Measurements from ENCODE around the gene P2RX2. TPM values are rescaled to one million over a fixed set of nuclear protein-coding genes. Genes with fewer than 3 reads are reported as not detected.

The P2RX2 gene
- total RNA-seq: not detected

GRCh38 chr12:132618683-132619043 lies at the start of gene P2RX2:
P2RX2 (plus strand) TSS chr12:132618776; CDS start chr12:132618817, 41 bp downstream.
- no peak for DNase-seq

DNA sequence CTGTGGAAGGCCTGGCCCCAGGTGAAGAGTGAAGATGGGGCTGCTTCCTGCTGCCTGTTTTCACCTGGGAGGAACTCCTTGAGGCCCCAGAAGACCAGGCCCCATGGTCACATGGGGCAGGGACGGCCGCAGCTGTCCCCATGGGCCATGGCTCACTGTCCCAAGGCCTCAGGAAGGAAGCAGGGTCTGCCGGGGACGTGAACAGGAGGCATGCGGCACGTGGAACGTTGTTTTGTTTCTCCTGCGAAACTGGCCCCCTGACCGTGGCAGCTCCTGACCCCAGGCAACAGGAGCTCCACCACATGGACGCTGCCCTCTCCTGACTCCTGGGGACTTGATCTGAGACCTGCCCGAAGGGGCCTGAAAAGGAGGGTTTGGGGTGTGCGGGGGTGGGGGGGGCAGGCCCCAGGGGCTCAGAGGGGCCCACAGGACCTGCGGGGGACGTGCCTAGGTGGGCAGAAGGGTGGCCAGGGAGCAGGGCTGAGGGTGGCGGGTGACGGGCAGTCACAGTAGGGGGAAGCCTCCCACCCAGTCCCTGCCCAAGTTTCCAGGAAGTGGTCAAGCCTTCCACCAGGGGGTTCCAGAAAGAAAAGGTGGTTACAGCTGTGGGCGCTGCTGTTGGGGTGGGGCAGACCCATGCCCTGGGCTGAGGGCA lies 49.6 kb upstream of the P2RX2 start:
- no peak for DNase-seq

- no peak for DNase-seq
Observed at GRCh38 chr12:132569856-132570480, 48.6 kb upstream of the P2RX2 start.

GRCh38 chr12:132570635-132571034 lies 47.9 kb upstream of the P2RX2 start:
- DNase-seq: no peak

- no peak for DNase-seq
Observed at GRCh38 chr12:132571051-132571450, 47.5 kb upstream of the P2RX2 start.

GRCh38 chr12:132571598-132571997 lies 47.0 kb upstream of the P2RX2 start:
- no peak for DNase-seq

GRCh38 chr12:132572106-132572505 lies 46.5 kb upstream of the P2RX2 start:
- no peak for DNase-seq

- DNase-seq: no peak
Observed at GRCh38 chr12:132572801-132573760, 45.5 kb upstream of the P2RX2 start.

- DNase-seq: no peak
Observed at GRCh38 chr12:132574271-132574996, 44.1 kb upstream of the P2RX2 start.

DNA sequence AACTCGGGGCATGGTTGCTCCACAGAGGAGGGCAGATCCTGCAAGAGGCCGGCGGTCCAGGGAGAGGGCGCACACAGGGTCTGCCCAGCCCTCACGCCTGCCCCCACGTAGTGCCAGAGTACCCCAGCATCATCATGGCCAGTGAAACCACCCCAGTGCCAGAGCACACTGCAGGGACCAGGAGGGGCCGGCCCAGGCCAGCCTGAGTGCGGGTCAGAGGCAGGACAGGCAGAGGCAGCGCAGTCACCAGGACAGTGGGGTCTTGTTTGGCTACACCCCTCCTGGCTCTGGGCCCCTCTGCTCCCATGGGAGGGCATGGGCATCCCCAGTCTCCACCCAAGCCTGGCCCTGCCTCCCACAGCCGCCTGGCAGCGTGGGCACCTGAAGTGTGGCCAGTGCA lies 42.9 kb upstream of the P2RX2 start:
- no peak for DNase-seq

- no peak for DNase-seq
Observed at GRCh38 chr12:132576701-132577100, 41.9 kb upstream of the P2RX2 start.

GRCh38 chr12:132577191-132577920 lies 41.2 kb upstream of the P2RX2 start:
- DNase-seq: no peak

DNA sequence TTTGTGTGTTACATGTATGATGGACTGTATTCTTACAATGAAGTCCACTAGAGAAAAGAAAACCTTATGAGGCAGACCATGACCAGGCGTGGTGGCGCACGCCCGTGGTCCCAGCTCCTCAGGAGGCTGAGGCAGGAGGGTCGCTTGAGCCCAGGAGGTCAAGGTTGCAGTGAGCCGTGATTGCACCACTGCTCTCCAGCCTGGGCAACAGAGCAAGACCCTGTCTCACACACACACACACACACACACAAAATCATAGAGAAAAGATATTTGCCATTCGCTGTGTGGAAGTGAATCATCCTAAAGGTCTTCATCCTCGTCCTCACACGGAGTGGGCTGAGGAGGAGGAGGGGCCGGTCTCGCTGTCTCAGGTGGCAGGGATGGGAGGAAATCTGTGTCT lies 40.5 kb upstream of the P2RX2 start:
- DNase-seq: no peak

GRCh38 chr12:132578826-132579225 lies 39.8 kb upstream of the P2RX2 start:
- DNase-seq: no peak

DNA sequence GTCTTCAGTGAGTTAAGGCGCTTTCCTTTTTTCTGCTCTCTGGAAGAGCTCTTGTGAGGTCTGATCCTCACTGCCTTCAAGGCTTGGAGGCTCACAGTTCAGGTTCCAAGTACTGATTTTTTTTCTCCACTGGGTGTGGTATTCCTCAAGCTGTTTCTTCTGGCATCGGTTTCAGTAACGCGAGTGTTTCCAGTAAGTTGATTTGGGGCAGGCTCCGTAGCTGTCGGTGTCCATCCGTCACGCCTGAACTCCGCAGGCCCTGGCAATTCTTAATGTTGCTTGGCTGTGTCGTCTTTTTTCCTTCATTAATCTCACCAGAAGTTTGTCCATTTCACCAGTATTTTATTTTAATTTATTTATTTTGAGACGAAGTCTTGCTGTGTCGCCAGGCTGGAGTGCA lies 38.8 kb upstream of the P2RX2 start:
- DNase-seq: no peak

DNA sequence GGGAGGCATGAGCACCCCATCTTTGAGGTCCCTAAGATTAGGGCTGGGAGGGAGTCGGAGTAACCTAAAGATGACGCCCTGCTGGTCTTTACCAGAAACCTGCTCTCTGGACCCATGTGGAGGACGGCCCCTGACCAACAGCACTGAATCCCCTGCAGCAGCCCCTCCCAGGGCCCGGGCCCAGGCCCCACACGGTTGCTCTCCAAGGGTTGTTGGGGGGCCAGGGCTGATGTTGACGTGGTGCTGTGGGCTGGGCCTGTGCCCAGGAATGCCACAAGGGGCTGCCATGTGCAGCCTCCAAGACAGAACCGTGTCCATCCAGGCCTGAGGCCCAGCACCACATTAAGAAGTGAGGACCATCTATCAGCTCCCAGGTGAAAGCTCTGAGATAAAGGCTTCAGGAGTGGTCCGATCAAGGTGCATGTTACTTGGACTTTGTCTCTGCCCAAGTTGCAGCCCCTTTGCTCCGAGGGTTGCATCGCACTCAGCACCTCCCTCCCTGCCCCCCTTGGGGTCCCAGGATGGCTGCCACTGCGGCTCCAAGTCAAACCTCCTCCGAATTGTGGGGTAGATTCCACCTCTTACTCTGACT lies 37.8 kb upstream of the P2RX2 start:
- DNase-seq: no peak

GRCh38 chr12:132581348-132582057 lies 37.1 kb upstream of the P2RX2 start:
- DNase-seq: no peak

- DNase-seq: no peak
Observed at GRCh38 chr12:132582058-132582420, 36.5 kb upstream of the P2RX2 start.

DNA sequence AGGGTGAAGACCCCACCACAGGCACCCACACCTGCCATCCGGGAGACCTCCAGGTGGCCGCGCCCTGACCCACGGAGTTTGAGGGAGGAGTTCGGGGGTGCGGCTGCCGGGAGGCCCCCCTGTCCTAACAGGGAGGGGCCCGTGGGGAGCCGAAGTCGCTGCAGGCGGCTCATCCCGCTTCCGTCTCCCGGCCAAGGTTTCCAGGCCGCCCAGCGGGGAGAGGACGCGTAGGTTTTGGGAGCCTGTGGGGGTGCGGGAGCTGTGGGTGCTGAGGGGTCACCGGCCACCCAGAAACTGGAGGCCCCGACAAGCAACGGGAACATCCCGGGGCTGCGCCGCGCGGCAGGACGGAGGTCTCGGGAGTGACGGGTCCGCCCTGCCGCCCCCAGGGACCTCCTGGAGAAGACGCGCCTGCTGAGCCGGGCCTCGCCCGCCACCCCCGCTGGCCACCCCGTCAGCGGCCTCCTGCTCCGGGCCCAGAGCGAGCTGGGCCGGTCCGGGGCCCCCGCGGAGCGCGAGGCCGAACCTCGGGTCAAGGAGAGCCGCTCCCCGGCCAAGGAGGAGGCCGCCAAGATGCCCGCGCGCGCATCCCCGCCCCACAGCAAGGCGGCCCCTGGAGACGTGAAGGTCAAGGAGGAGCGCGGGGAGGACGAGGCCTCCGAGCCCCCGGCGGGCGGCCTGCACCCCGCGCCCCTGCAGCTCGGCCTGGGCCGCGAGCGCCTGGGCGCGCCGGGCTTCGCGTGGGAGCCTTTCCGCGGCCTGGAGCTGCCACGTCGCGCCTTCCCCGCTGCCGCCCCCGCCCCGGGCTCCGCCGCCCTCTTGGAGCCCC lies 35.8 kb upstream of the P2RX2 start:
- DNase-seq: no peak

GRCh38 chr12:132583411-132583710 lies 35.2 kb upstream of the P2RX2 start:
- no peak for DNase-seq
